ENCODE measurements around the gene DCTPP1.

- TF ChIP-seq CTCF (IDR thresholded peaks at IDR 0.05; ENCODE audit: low read length) (no peak), EZH2 (IDR thresholded peaks at IDR 0.05; ENCODE audit: borderline replicate concordance, low read length) (no peak)
These were observed 49.0 kb downstream of the DCTPP1 start for GRCh38 chr16:30380803-30381208.

Measured in OCI-LY1 (cell line).